Bronchus fibroblast of lung (primary cell): ENCODE results near the gene PRM1. TPM values are rescaled to one million over a fixed set of nuclear protein-coding genes. Genes with fewer than 3 reads are reported as not detected.

ENCODE experiments used
- total RNA-seq: library from RNA; depleted of rRNA; stranded (reverse); fragments of >200 nt; gene quantifications from 2 replicates; pipeline ENCODE4 v1.2.3, GENCODE V29; 2015

Gene PRM1, protein sequence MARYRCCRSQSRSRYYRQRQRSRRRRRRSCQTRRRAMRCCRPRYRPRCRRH
- not detected in 2 replicates for total RNA-seq

DNA sequence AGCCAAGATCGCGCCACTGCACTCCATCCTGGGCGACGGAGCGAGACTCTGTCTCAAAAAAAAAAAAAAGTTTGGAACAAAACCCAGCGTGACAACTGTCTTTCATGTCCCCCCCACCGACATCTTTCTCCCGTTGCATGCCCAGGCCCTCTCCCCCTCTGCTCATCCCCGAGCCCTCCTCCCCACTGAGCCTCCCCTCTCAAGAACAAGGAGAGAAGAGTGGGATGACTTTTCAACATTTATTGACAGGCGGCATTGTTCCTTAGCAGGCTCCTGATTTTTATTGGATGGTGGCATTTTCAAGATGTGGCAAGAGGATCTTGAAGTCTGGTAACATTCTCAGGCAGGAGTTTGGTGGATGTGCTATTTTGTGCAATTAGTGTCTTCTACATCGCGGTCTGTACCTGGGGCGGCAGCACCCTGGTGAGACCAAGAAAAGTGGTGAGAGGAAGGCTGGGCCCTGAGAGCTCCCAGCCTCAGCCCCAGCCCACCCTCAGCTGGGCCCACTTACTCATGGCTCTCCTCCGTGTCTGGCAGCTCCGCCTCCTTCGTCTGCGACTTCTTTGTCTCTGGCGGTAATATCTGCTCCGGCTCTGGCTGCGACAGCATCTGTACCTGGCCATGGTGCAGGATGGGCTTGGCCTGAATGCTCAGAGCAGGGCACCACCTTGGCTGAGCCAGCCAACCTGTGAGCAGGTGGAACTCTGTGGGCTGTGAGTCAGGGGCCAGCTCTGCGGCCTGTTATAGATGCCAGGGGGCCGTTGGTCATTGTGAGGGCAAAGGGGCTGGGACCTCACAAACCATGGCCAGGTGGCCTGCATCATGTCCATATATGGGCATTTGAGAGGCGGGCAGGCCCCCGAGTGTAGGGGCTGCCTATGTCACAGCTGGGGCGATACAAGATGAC, at the start of gene PRM1:
Gene PRM1, minus strand, starts transcription at position 715 of the 907 bp plus-strand sequence. Its CDS starts 92 bp downstream, at position 623.

DNA sequence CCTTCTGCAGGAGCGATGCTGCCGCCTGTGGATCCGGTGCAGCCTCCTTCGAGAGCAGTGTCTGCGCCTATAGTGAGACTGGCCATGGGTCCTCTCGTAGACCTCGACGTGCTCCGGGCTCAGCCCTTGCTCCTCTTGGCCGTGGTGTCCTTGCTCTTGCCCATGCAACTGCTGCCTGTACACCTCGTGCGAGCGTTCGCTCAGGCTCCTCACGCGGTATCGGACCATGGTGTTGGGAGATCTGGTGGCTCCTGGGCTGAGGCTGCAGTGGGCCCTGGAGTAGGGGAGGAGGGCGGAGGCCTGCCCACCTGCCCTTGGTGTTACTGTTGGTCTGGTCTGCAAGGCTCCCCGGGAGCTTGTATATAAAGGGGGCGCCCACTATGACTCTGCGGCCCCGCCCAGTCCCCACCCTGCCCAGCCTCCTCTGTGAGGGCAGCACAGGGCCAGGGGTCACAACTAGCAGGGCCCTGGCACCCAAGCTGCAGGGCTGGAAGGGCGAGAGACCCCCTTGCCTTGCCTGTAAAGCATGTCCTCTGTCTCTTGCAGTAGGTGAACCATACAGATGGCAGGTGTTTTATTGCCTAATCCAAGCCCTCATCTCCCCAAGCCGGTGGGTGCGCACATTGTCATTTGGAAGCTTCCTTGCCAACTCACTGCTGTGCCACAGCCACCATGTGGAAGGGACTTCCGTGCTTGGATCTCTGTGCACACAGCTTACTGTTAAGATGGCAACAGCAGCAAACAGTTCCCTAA, 4.8 kb downstream of the PRM1 start, which contains the start of gene PRM2:
Gene PRM2, minus strand, starts transcription at position 338 of the 753 bp plus-strand sequence. Its CDS starts 110 bp downstream, at position 228.

DNA sequence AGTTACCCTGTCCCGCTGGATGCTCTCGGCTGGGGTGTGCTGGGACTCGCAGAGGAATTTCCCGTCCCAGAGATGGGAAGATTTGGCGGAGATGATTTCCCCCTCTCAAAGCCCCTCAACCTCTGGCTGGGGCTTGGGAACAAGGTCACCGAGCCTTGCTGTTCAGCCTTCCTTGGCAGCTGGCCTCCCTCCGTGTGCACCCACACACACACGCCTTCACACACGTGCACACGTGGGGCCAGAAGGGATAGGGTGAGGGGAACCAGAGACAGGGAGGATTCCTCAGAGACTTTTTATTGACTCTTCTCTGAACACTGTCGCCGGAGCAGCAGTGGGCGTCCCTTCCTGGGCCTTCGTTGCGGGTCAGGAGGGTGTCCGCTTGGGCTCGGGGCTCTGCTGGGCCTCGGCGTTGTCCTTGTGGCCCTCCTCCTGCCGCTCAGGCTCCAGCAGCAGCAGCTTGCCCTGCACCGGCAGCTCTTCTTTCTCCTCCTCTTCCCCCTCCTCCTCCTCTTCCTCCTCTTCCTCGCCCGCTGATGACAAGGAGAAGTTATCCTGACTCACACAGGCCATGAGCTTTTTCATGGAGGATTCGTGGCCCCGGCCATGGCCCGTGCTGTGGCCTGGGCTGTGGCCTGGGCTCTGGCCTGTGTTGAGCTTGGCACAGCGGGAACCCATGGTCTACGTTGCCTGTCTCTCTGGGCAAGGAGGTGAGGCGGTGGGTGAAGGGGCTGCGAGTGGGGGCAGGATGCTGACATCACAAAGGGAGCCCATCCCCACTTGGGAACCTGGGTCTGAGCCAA, 8.0 kb downstream of the PRM1 start, which contains the start of gene PRM3:
Gene PRM3, minus strand, starts transcription at position 709 of the 800 bp plus-strand sequence. Its CDS starts 34 bp downstream, at position 675.

DNA sequence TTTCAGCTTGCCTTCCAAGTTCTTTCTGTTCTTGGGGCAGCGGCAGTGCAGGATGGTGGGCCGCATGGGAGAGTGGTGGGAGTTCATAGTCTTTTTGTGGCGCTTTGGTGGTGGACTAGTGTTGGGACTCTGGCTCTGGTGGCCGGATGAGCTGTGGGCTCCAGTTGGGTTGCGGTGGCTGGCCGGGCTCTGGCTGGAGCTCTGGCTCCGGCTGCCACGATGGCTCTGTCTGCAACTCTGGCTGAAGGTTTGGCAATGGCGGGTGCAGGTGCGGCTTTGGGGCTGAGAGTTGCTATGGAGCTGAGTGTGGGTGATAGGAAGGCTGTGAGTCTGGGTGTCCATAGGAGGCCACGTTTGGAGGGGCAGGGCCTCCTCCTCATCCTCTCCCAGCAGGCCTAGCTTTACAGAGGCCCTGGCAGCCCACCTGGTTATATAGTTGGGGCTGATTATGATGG, 12.2 kb downstream of the PRM1 start, which contains the start of gene TNP2:
Gene TNP2, minus strand, starts transcription at position 405 of the 455 bp plus-strand sequence. Its CDS starts 63 bp downstream, at position 342.

DNA sequence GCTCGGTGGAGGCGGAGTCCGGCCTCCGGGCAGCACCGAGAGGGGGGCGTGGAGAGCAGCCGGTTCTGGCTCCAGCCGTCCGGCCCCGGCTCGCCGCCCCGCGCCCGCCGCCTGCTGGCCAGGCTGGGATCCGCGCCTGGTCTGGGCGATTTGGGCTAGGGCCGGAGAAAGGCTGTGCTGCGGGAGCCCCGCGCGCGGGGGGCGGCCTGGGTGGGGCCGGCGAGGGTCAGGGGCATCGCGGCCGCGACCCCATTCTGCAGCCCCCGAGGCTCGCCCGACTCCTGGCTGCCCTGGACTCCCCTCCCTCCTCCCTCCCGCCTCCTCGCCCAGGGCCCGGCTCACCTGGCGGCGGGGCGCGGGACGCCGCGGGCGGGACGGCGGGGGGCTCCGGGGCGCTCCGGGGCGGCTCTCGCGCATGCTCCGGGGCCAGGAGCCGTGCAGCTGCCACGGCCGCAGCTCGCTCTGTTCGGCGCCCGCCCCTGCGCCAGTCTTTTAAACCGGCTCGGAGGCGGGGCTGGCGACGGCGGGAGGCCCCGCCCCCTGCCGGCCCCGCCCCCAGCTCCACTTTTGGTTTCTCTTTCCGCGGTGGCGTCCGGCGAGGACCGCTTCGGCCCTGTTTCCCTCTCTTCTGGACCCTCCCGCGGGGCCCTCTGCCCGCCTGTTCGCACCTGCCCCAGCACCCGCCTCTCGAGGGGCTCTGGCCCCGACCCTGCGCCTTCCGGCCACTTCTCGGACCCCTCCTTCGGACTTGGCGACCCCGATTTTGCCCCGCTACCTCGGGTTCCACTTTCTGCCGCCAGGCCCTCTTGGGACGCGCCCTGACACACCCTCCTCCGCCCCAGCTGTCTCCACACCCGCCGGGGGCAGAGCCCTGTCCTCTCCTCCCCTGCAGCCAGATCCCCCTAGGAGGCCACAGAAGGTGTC, 25.1 kb downstream of the PRM1 start, which contains the start of gene SOCS1:
Gene SOCS1, minus strand, starts transcription at position 468 of the 924 bp plus-strand sequence. CDS start 726 bp downstream, outside the sequence.

Other genes starting within 250 kb of the PRM1 start
- 10.6 and 11.1 TPM in 2 replicates for gene SOCS1, start 25.1 kb downstream of the PRM1 start, total RNA-seq
- gene TNP2, start 12.0 kb downstream of the PRM1 start, total RNA-seq = not detected in 2 replicates
- not detected in 2 replicates for gene PRM3, start 7.7 kb downstream of the PRM1 start, total RNA-seq
- gene PRM2, start 4.8 kb downstream of the PRM1 start, total RNA-seq = not detected in 2 replicates
- 12.0 and 16.0 TPM in 2 replicates for gene RMI2, start 64.1 kb upstream of the PRM1 start, total RNA-seq